SK-N-SH (cell line): ENCODE data around the gene WDR83. TPM values are rescaled to one million over a fixed set of nuclear protein-coding genes. Genes with fewer than 3 reads are reported as not detected.
"Not testable (repeated sequence)": the region's sequence is repeated elsewhere in the genome, so short reads cannot be mapped to it uniquely, and the experiment has no call there.

ENCODE experiments used
- CTCF ChIA-PET: fragments of 300-600, 350-600 bp; formaldehyde crosslinking; extraction: SDS; loops from one replicate; lab custom pipeline; 2021; lab: Yijun Ruan, JAX
- POLR2A ChIA-PET: fragments of 350-600 bp; sonication (Branson Sonifier 250); formaldehyde crosslinking; extraction: SDS; loops from one replicate; lab custom pipeline; 2020; ENCODE audit warnings: antibody characterized with exemption, inconsistent platforms; lab: Yijun Ruan, JAX
- DNase-seq: peaks from one replicate; pipeline ENCODE4 v3.0.0; 2012
- H2AFZ ChIP-seq: fragments of 200-600 bp; sonication (generic); 2 replicates; pipeline ENCODE4 v1.8.1; 2016; ENCODE audit warnings: antibody characterized with exemption, mild to moderate bottlenecking, low read depth
- H3F3A ChIP-seq: fragments of 200-600 bp; sonication (generic); replicated peaks from 2 replicates; pipeline ENCODE3; 2016; ENCODE audit warnings: antibody characterized with exemption, mild to moderate bottlenecking; ENCODE audit not compliant: insufficient read depth
- H3K27ac ChIP-seq, 2 experiments: fragments of 200-500 bp in 1 of 2; fragments of 200-600 bp in 1 of 2; sonication (Bioruptor generic) in 1 of 2; sonication (generic), shearing (Covaris generic) in 1 of 2; 2 replicates each; pipeline versions ENCODE4 v1.5.1 to v1.6.1; 2014 to 2016; ENCODE audit warnings: low read depth in 2 of 2, inconsistent platforms in 1 of 2, low read length in 1 of 2, mild to moderate bottlenecking in 1 of 2, mixed read lengths in 1 of 2
- H3K27me3 ChIP-seq: fragments of 200-600 bp; sonication (generic), shearing (Covaris generic); 2 replicates; pipeline ENCODE4 v1.6.1; 2016; ENCODE audit warnings: mixed run types; ENCODE audit not compliant: insufficient read depth
- H3K36me3 ChIP-seq, 2 experiments: fragments of 200-500 bp in 1 of 2; fragments of 200-600 bp in 1 of 2; sonication (Bioruptor generic) in 1 of 2; sonication (generic) in 1 of 2; replicated peaks in 1 of 2; 2 replicates each; pipeline versions ENCODE3 to v1.5.1; 2014 to 2016; ENCODE audit warnings: low read length in 1 of 2, mild to moderate bottlenecking in 1 of 2; ENCODE audit not compliant: insufficient read depth in 2 of 2, control insufficient read depth in 1 of 2
- H3K4me1 ChIP-seq, 2 experiments: fragments of 200-500 bp in 1 of 2; fragments of 200-600 bp in 1 of 2; sonication (Bioruptor generic) in 1 of 2; sonication (generic), shearing (Covaris generic) in 1 of 2; 2 replicates each; pipeline versions ENCODE4 v1.5.1 to v1.6.1; 2014 to 2016; ENCODE audit warnings: low read depth in 1 of 2, low read length in 1 of 2, mixed run types in 1 of 2; ENCODE audit not compliant: insufficient read depth in 2 of 2, control insufficient read depth in 1 of 2
- H3K4me2 ChIP-seq: fragments of 200-600 bp; sonication (generic), shearing (Covaris generic); 2 replicates; pipeline ENCODE4 v1.6.1; 2017; ENCODE audit warnings: mixed run types
- H3K4me3 ChIP-seq, 2 experiments: fragments of 200-500 bp in 1 of 2; fragments of 200-600 bp in 1 of 2; sonication (Bioruptor generic) in 1 of 2; sonication (generic), shearing (Covaris generic) in 1 of 2; 2 replicates each; pipeline versions ENCODE4 v1.5.1 to v1.8.1; 2014 to 2016; ENCODE audit warnings: low read depth in 2 of 2, inconsistent platforms in 1 of 2, low read length in 1 of 2, mild to moderate bottlenecking in 1 of 2, mixed read lengths in 1 of 2, moderate library complexity in 1 of 2
- H3K79me2 ChIP-seq: fragments of 200-600 bp; sonication (generic); 2 replicates; pipeline ENCODE4 v1.8.1; 2017; ENCODE audit warnings: mild to moderate bottlenecking; ENCODE audit not compliant: insufficient read depth
- H3K9ac ChIP-seq: fragments of 200-600 bp; sonication (generic); 2 replicates; pipeline ENCODE4 v1.6.1; 2017; ENCODE audit warnings: mixed run types
- H3K9me2 ChIP-seq: fragments of 200-600 bp; sonication (generic); 2 replicates; pipeline ENCODE4 v1.6.1; 2017; ENCODE audit warnings: mixed run types
- H3K9me3 ChIP-seq: fragments of 200-600 bp; sonication (generic); 2 replicates; pipeline ENCODE4 v1.6.1; 2017; ENCODE audit warnings: mixed run types, mild to moderate bottlenecking, moderate library complexity
- H4K20me1 ChIP-seq: fragments of 200-600 bp; sonication (generic); 2 replicates; pipeline ENCODE4 v1.6.1; 2017; ENCODE audit warnings: mild to moderate bottlenecking, mixed run types; ENCODE audit not compliant: insufficient read depth
- ELF1 ChIP-seq: IDR thresholded peaks from 2 replicates; pipeline ENCODE4 v1.4.0; 2012
- FOSL2 ChIP-seq: IDR thresholded peaks from 2 replicates; pipeline ENCODE4 v1.4.0; 2012; ENCODE audit warnings: low read depth, mild to moderate bottlenecking, moderate library complexity, borderline replicate concordance
- FOXJ3 ChIP-seq: sonication (generic); formaldehyde crosslinking; IDR thresholded peaks from 2 replicates; pipeline ENCODE4 v1.5.1; 2020; ENCODE audit warnings: mild to moderate bottlenecking, missing genetic modification reagents
- FOXM1 ChIP-seq: IDR thresholded peaks from 2 replicates; pipeline ENCODE4 v1.4.0; 2012; ENCODE audit warnings: low read depth, mild to moderate bottlenecking
- JUND ChIP-seq: IDR thresholded peaks from 2 replicates; pipeline ENCODE4 v1.4.0; 2012
- MEF2A ChIP-seq: IDR thresholded peaks from 2 replicates; pipeline ENCODE4 v1.4.0; 2012; ENCODE audit warnings: low read depth, borderline replicate concordance
- NFIC ChIP-seq: IDR thresholded peaks from 2 replicates; pipeline ENCODE4 v1.4.0; 2012; ENCODE audit warnings: borderline replicate concordance
- NRF1 ChIP-seq: IDR thresholded peaks from 2 replicates; pipeline ENCODE4 v1.6.1; 2012; ENCODE audit warnings: low read depth, mild to moderate bottlenecking, low read length
- TCF12 ChIP-seq: IDR thresholded peaks from 2 replicates; pipeline ENCODE4 v1.4.0; 2012
- WGBS: methylation state at CpG from one replicate; pipeline ENCODE4 v1.1.6; 2017; ENCODE audit warnings: low lambda C conversion rate; 5-methylcytosine and 5-hydroxymethylcytosine counted together
- polyA plus RNA-seq, 3 experiments: library from polyadenylated mRNA; depleted of rRNA; stranded (reverse); fragments of >200 nt; gene quantifications; 2 replicates each; pipeline ENCODE4 v1.2.3, GENCODE V29; 2012
- TF ChIP-seq, protein P1 (sequence below): IDR thresholded peaks from 2 replicates; pipeline ENCODE4 v1.4.0; 2012; ENCODE audit warnings: low read depth
- TF ChIP-seq, protein P2 (sequence below): IDR thresholded peaks from 2 replicates; pipeline ENCODE4 v1.4.0; 2012; ENCODE audit warnings: low read depth, borderline replicate concordance
- TF ChIP-seq, protein P3 (sequence below): fragments of 200-600 bp; sonication (generic); IDR thresholded peaks from 2 replicates; pipeline ENCODE4 v1.6.1; 2017; ENCODE audit warnings: antibody characterized with exemption, mild to moderate bottlenecking, moderate library complexity

Gene WDR83
- polyA plus RNA-seq, 1 of the 3 experiments (the other 2 are of a cell fraction): 18.2 TPM

DNA sequence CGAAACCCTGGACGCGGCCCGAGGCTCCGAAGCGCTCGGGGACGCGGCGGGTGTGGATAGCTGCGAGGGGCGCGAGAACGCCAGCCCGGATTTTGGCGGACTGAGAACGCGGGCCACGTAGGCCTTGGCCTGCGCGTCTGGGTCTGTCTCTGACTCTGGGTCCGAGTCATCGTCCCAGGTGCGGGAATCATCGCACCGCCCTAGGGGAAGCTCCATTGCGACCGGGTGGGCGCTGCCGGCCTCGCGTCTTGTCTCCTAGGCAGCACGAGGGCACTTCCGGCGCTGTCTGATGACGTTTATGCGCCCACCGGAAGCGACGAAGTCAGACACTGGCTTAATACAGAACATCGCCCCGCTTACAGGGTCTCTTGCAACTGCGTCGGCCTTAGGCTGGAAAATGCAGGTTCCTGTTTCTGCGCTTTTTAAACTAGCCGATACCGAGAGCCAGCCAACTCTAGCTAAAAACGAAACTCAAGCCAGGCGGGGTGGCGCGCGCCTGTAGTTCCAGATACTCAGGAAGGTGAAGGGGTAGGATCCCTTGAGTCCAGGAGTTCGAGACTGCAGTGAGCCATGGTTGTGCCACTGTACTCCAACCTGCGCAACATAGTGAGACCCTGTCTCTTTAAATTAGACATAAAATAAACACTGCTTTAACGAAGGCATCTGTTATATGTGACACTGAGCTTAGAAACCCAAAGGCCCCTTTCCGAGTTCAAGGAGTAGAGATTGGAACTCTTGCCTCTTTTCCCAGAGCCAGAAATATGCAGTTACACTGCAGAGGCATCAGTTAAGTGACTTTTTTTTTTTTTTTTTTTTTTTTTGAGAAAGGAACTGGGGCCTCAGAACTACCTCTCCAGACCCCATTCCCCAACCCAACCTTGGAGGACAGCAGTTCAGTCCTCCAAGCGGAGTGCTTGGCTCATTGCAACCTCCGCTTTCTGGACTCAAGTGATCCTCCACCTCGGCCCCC lies 30.0 kb downstream of the WDR83 start, which contains the start of gene FBXW9 (continued):
- TF ChIP-seq FOXM1 (no peak), TCF12 (no peak), JUND (peak; percentile 45; the same call in 1 of the 2 replicates), NRF1 (no peak), ELF1 (peak; percentile 93), FOXJ3 (CRISPR knock-in tag) (no peak), MEF2A (no peak), FOSL2 (no peak), NFIC (no peak)
- TF ChIP-seq, protein P1, sequence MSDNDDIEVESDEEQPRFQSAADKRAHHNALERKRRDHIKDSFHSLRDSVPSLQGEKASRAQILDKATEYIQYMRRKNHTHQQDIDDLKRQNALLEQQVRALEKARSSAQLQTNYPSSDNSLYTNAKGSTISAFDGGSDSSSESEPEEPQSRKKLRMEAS: peak; percentile 91
- TF ChIP-seq, protein P2, sequence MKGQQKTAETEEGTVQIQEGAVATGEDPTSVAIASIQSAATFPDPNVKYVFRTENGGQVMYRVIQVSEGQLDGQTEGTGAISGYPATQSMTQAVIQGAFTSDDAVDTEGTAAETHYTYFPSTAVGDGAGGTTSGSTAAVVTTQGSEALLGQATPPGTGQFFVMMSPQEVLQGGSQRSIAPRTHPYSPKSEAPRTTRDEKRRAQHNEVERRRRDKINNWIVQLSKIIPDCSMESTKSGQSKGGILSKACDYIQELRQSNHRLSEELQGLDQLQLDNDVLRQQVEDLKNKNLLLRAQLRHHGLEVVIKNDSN: no peak
- TF ChIP-seq, protein P3, sequence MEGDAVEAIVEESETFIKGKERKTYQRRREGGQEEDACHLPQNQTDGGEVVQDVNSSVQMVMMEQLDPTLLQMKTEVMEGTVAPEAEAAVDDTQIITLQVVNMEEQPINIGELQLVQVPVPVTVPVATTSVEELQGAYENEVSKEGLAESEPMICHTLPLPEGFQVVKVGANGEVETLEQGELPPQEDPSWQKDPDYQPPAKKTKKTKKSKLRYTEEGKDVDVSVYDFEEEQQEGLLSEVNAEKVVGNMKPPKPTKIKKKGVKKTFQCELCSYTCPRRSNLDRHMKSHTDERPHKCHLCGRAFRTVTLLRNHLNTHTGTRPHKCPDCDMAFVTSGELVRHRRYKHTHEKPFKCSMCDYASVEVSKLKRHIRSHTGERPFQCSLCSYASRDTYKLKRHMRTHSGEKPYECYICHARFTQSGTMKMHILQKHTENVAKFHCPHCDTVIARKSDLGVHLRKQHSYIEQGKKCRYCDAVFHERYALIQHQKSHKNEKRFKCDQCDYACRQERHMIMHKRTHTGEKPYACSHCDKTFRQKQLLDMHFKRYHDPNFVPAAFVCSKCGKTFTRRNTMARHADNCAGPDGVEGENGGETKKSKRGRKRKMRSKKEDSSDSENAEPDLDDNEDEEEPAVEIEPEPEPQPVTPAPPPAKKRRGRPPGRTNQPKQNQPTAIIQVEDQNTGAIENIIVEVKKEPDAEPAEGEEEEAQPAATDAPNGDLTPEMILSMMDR: no peak

DNA sequence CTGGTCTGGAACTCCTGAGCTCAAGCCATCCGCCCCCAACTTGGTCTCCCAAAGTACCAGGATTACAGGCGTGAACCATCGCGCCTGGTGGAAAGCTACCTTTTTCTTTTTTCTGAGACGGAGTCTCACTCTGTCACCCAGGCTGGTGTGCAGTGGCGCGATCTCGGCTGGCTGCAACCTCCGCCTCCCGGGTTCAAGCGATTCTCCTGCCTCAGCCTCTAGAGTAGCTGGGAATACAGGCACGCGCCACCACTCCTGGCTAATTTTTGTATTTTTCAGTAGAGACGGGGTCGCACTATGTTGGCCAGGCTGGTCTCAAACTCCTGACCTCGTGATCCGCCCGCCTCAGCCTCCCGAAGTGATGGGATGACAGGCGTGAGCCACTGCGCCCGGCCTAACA lies 30.8 kb downstream of the WDR83 start:
- WGBS: 96% methylated on average over 22 of the region's 22 CpGs
- not testable (repeated sequence) for H4K20me1 ChIP-seq, H3K79me2 ChIP-seq, H3K9ac ChIP-seq, H3K4me3 ChIP-seq, DNase-seq, H3K9me3 ChIP-seq, H2AFZ ChIP-seq, H3K27me3 ChIP-seq, H3K9me2 ChIP-seq
- H3F3A ChIP-seq: peaks cover 33% of the 10 kb centered on the region
- H3K4me2 ChIP-seq: peak overlapping the region; percentile 81; the same call in 1 of the 2 replicates
- H3K36me3 ChIP-seq: peaks cover 16 to 31% of the 10 kb centered on the region in 2 experiments
- ChIA-PET POLR2A (interaction anchor here (0.6 to 1.9 kb wide), 4 partner anchors 11 to 38 kb away, joined by 3 to 5 read pairs (median 4); no protein-coding TSS in a partner anchor), CTCF (interaction anchor here (0.8 to 2.9 kb wide), 6 partner anchors 13 to 150 kb away, joined by 3 to 11 read pairs (median 4); no protein-coding TSS in a partner anchor)
- peak overlapping the region in 1 of 2 experiments; percentile 83; a peak in 1 of 4 replicates for H3K27ac ChIP-seq
- peaks cover 0 to 16% of the 10 kb centered on the region in 2 experiments; a peak in 2 of 4 replicates for H3K4me1 ChIP-seq
